Anterior cingulate cortex (tissue), 58 donors: ENCODE data around the gene PRR7.
"Not testable (repeated sequence)": the region's sequence is repeated elsewhere in the genome, so short reads cannot be mapped to it uniquely, and the experiment has no call there.

Source experiments
- DNase-seq, 58 donors: peaks; one replicate each; lab custom pipeline; 2025; lab: John Stamatoyannopoulos, UW

The PRR7 gene

GRCh38 chr5:177446200-177447065 is at the start of gene PRR7:
TSS of gene PRR7 (plus strand) at chr5:177446814. CDS start at chr5:177455068, 8,254 bp downstream.
- DNase-seq = peak in 52 of 58 donors; percentile 21 to 81 (median 68)

GRCh38 chr5:177397875-177398390 is 48.7 kb upstream of the PRR7 start:
- DNase-seq = no peak

GRCh38 chr5:177399997-177400868 is 46.4 kb upstream of the PRR7 start, which contains the start of gene PFN3:
TSS of gene PFN3 (minus strand) at chr5:177400661. CDS start at chr5:177400576, 85 bp downstream.
- peak in 1 of 58 donors; percentile 22 for DNase-seq

- peak in 25 of 58 donors; percentile 6 to 69 (median 34) for DNase-seq
Observed at GRCh38 chr5:177402271-177403043, 44.2 kb upstream of the PRR7 start.

- DNase-seq = peak in 4 of 58 donors; percentile 24 to 53 (median 32)
Observed at GRCh38 chr5:177403102-177403791, 43.4 kb upstream of the PRR7 start.

- peak in 50 of 58 donors; percentile 6 to 75 (median 52) for DNase-seq
Observed at GRCh38 chr5:177403792-177404640, 42.6 kb upstream of the PRR7 start.

- peak in 1 of 58 donors; percentile 31 for DNase-seq
Observed at GRCh38 chr5:177404641-177405179, 41.9 kb upstream of the PRR7 start.

- DNase-seq = no peak
Observed at GRCh38 chr5:177405312-177405711, 41.3 kb upstream of the PRR7 start.

- peak in 2 of 58 donors; percentile 5 to 17 for DNase-seq
Observed at GRCh38 chr5:177405805-177406204, 40.8 kb upstream of the PRR7 start.

GRCh38 chr5:177409043-177409801 is 37.4 kb upstream of the PRR7 start, which contains the start of gene F12:
TSS of gene F12 (minus strand) at chr5:177409564. CDS start at chr5:177409527, 37 bp downstream.
- DNase-seq = no peak

- DNase-seq = no peak
Observed at GRCh38 chr5:177410575-177410974, 36.0 kb upstream of the PRR7 start.

- DNase-seq = no peak
Observed at GRCh38 chr5:177412603-177413233, 33.9 kb upstream of the PRR7 start.

- no peak for DNase-seq
Observed at GRCh38 chr5:177414481-177414880, 32.1 kb upstream of the PRR7 start.

- DNase-seq = not testable (repeated sequence)
Observed at GRCh38 chr5:177417081-177417480, 29.5 kb upstream of the PRR7 start.

GRCh38 chr5:177419046-177419445 is 27.6 kb upstream of the PRR7 start:
- no peak for DNase-seq

GRCh38 chr5:177420472-177420871 is 26.1 kb upstream of the PRR7 start:
- not testable (repeated sequence) for DNase-seq
